ENCODE measurements around the gene MYO1E. TPM values are rescaled to one million over a fixed set of nuclear protein-coding genes. Genes with fewer than 3 reads are reported as not detected.

The MYO1E gene
- polyA plus RNA-seq, 1 donor from 2014 or later = 0.38 TPM

DNA sequence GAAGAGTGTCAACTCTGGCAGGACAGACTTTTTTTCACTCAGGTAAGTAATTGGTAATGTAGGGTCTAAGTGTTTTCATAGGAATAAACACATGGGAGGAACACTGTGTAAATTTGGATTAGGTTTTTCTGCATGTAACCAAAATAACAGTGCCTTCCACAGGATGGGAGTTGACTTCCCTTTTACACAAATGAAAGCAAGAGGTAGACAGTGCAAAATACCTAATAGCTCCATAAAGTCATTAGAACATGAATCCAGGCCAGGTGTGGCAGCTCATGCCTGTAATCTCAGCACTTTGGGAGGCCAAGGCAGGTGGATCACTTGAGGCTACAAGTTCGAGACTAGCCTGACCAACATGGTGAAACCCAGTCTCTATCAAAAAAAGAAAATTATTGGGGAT lies 25.5 kb upstream of the MYO1E start:
- no peaks in the 10 kb centered on the region for H3K9me3 ChIP-seq (ENCODE audit: low read length)
- no peak overlapping the region for H2AFZ ChIP-seq (ENCODE audit: low read depth, low read length)
- no peaks in the 10 kb centered on the region for H3K9me2 ChIP-seq (ENCODE audit: insufficient read depth, low read length)
- no peak overlapping the region for H3K9ac ChIP-seq (ENCODE audit: low read length)
- H3K4me3 ChIP-seq (ENCODE audit: low read length) = no peak overlapping the region
- no peaks in the 10 kb centered on the region for H3K79me2 ChIP-seq (replicated peaks; ENCODE audit: insufficient read depth, low read length)
- H3K27ac ChIP-seq (ENCODE audit: low read length) = no peak overlapping the region
- H3K4me2 ChIP-seq (ENCODE audit: low read length) = no peak overlapping the region
- H3F3A ChIP-seq (ENCODE audit: insufficient read depth, low read length, poor library complexity, severe bottlenecking) = no peaks in the 10 kb centered on the region
- no peaks in the 10 kb centered on the region for H4K20me1 ChIP-seq (ENCODE audit: insufficient read depth)
- TF ChIP-seq TAF1 (IDR thresholded peaks at IDR 0.05; ENCODE audit: low read depth) (no peak), SMC3 (conservative IDR thresholded peaks at IDR 0.05; ENCODE audit: poor library complexity) (no peak), RAD21 (conservative IDR thresholded peaks at IDR 0.05) (no peak), EP300 (conservative IDR thresholded peaks at IDR 0.05; ENCODE audit: poor library complexity, severe bottlenecking) (no peak), EZH2 (IDR thresholded peaks at IDR 0.05; ENCODE audit: borderline replicate concordance, insufficient read depth, low read length, poor library complexity, severe bottlenecking) (no peak), MXI1 (conservative IDR thresholded peaks at IDR 0.05; ENCODE audit: poor library complexity, severe bottlenecking) (no peak), CTCF (IDR thresholded peaks at IDR 0.05; ENCODE audit: poor library complexity, severe bottlenecking) (no peak), POLR2AphosphoS5 (IDR thresholded peaks at IDR 0.05) (no peak), REST (IDR thresholded peaks at IDR 0.05; ENCODE audit: borderline replicate concordance) (no peak)
- no peaks in the 10 kb centered on the region for H3K36me3 ChIP-seq (ENCODE audit: insufficient read depth, low read length)
- H3K27me3 ChIP-seq (ENCODE audit: insufficient read depth, low read depth, low read length) = no peaks in the 10 kb centered on the region

DNA sequence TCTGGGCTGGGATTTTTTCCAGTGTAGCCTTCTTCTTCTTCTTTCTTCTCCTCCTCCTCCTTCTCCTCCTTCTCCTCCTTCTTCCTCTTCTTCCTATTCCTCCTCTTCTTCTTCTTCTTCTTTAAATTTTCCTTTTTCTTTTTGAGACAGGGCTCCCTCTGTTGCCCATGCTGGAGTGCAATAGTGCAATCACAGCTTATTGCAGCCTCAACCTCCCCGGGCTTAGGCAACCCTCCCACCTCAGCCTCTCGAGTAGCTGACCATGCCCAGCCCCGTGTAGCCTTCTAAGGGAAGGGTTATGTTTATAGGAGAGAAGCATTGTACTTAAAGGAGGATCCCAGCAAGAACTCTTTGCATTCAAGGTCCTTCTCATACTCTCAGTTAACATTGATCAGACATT lies 24.0 kb upstream of the MYO1E start:
- no peak overlapping the region for H3K9ac ChIP-seq (ENCODE audit: low read length)
- no peaks in the 10 kb centered on the region for H3K36me3 ChIP-seq (ENCODE audit: insufficient read depth, low read length)
- no peaks in the 10 kb centered on the region for H3K79me2 ChIP-seq (replicated peaks; ENCODE audit: insufficient read depth, low read length)
- no peaks in the 10 kb centered on the region for H3K9me3 ChIP-seq (ENCODE audit: low read length)
- H3K4me3 ChIP-seq (ENCODE audit: low read length) = no peak overlapping the region
- H2AFZ ChIP-seq (ENCODE audit: low read depth, low read length) = no peak overlapping the region
- H3F3A ChIP-seq (ENCODE audit: insufficient read depth, low read length, poor library complexity, severe bottlenecking) = no peaks in the 10 kb centered on the region
- H3K27ac ChIP-seq (ENCODE audit: low read length) = no peak overlapping the region
- H3K4me2 ChIP-seq (ENCODE audit: low read length) = no peak overlapping the region
- H3K27me3 ChIP-seq (ENCODE audit: insufficient read depth, low read depth, low read length) = no peaks in the 10 kb centered on the region
- no peaks in the 10 kb centered on the region for H4K20me1 ChIP-seq (ENCODE audit: insufficient read depth)
- H3K9me2 ChIP-seq (ENCODE audit: insufficient read depth, low read length) = no peaks in the 10 kb centered on the region
- TF ChIP-seq RAD21 (conservative IDR thresholded peaks at IDR 0.05) (no peak), EP300 (conservative IDR thresholded peaks at IDR 0.05; ENCODE audit: poor library complexity, severe bottlenecking) (no peak), TAF1 (IDR thresholded peaks at IDR 0.05; ENCODE audit: low read depth) (no peak), REST (IDR thresholded peaks at IDR 0.05; ENCODE audit: borderline replicate concordance) (no peak), SMC3 (conservative IDR thresholded peaks at IDR 0.05; ENCODE audit: poor library complexity) (no peak), MXI1 (conservative IDR thresholded peaks at IDR 0.05; ENCODE audit: poor library complexity, severe bottlenecking) (no peak), CTCF (IDR thresholded peaks at IDR 0.05; ENCODE audit: poor library complexity, severe bottlenecking) (no peak), POLR2AphosphoS5 (IDR thresholded peaks at IDR 0.05) (no peak), EZH2 (IDR thresholded peaks at IDR 0.05; ENCODE audit: borderline replicate concordance, insufficient read depth, low read length, poor library complexity, severe bottlenecking) (no peak)
